DOHH2 (cell line): ENCODE data around the gene R3HDM2.
"Not testable (repeated sequence)": the region's sequence is repeated elsewhere in the genome, so short reads cannot be mapped to it uniquely, and the experiment has no call there.

ENCODE experiments used
- H3F3A ChIP-seq: fragments of 200-600 bp; sonication (generic), shearing (Covaris generic); 2 replicates; pipeline ENCODE4 v1.6.0; 2016; ENCODE audit warnings: antibody characterized with exemption, mild to moderate bottlenecking; ENCODE audit not compliant: control insufficient read depth, insufficient read depth
- H3K27ac ChIP-seq: fragments of 200-600 bp; sonication (generic); 2 replicates; pipeline ENCODE4 v1.5.1; 2014; ENCODE audit warnings: low read depth, mild to moderate bottlenecking, low read length, moderate library complexity
- H3K27me3 ChIP-seq: fragments of 200-600 bp; sonication (generic); 2 replicates; pipeline ENCODE4 v1.6.1; 2014; ENCODE audit warnings: mild to moderate bottlenecking, low read length, mixed read lengths; ENCODE audit not compliant: control insufficient read depth
- H3K36me3 ChIP-seq: fragments of 200-600 bp; sonication (generic); 2 replicates; pipeline ENCODE4 v1.6.1; 2014; ENCODE audit warnings: mild to moderate bottlenecking, low read length, moderate library complexity, mixed read lengths; ENCODE audit not compliant: control insufficient read depth
- H3K4me1 ChIP-seq: fragments of 200-600 bp; sonication (generic); 2 replicates; pipeline ENCODE4 v1.6.1; 2014; ENCODE audit warnings: mild to moderate bottlenecking, low read length, mixed read lengths; ENCODE audit not compliant: control insufficient read depth
- H3K4me2 ChIP-seq: fragments of 200-600 bp; sonication (generic); 2 replicates; pipeline ENCODE4 v1.6.0; 2014; ENCODE audit warnings: mild to moderate bottlenecking, low read length, moderate library complexity
- H3K4me3 ChIP-seq: fragments of 200-600 bp; sonication (generic); 2 replicates; pipeline ENCODE4 v1.5.1; 2014; ENCODE audit warnings: mild to moderate bottlenecking, low read length, mixed read lengths
- H3K79me2 ChIP-seq: fragments of 200-600 bp; sonication (generic); 2 replicates; pipeline ENCODE4 v1.6.1; 2014; ENCODE audit warnings: mild to moderate bottlenecking, low read length, mixed read lengths; ENCODE audit not compliant: control insufficient read depth
- H3K9me2 ChIP-seq: fragments of 200-600 bp; sonication (generic); replicated peaks from 2 replicates; pipeline ENCODE4 v1.6.1; 2014; ENCODE audit warnings: mild to moderate bottlenecking, low read length, mixed read lengths; ENCODE audit not compliant: control insufficient read depth
- H3K9me3 ChIP-seq: fragments of 200-600 bp; sonication (generic); 2 replicates; pipeline ENCODE4 v1.6.1; 2014; ENCODE audit warnings: antibody characterized with exemption, low read length, mixed read lengths; ENCODE audit not compliant: control insufficient read depth, insufficient read depth
- H4K20me1 ChIP-seq: fragments of 200-600 bp; sonication (generic); 2 replicates; pipeline ENCODE4 v1.6.0; 2014; ENCODE audit warnings: low read depth, mild to moderate bottlenecking, antibody characterized with exemption, low read length, moderate library complexity; ENCODE audit not compliant: control insufficient read depth, insufficient read depth
- EZH2phosphoT487 ChIP-seq: fragments of 200-600 bp; sonication (generic); IDR thresholded peaks from 2 replicates; pipeline ENCODE4 v1.6.1; 2017; ENCODE audit warnings: borderline replicate concordance, mild to moderate bottlenecking, antibody characterized with exemption, low read length, moderate library complexity, mixed read lengths
- TF ChIP-seq, protein P1 (sequence below): fragments of 200-600 bp; sonication (generic); IDR thresholded peaks from one replicate; pipeline ENCODE4 v1.5.1; 2014; ENCODE audit warnings: antibody characterized with exemption, mild to moderate bottlenecking, low read depth, low read length; ENCODE audit not compliant: poor library complexity, severe bottlenecking

Gene R3HDM2

DNA sequence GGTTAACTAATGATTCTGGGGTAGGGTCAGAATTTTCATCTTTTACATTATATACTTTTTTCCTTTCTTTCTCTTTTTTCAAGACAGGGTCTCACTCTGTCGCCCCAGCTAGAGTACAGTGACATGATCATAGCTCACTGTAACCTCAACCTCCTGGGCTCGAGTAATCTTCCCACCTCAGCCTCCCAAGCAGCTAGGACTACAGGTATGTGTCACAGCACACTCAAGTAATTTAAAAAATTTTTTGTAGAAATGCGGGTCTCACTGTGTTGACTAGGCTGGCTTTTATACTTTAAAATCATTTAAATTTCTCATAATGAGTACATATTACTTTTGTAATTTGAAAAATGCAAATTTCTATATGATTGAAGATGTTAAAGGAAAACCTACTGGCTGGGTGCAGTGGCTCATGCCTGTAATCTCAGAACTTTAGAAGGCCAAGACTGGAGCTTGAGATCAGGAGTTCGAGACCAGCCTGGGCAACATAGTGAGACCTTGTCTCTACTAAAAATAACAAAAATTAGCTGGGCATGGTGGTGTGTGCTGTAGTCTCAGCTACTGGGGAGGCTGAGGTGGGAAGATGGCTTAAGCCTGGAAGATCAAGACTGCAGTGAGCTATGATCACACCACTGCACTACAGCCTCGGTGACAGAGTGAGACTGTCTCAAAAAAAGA lies 25.7 kb downstream of the R3HDM2 start:
- no peaks in the 10 kb centered on the region for H3K27me3 ChIP-seq
- H3K27ac ChIP-seq = no peak overlapping the region
- no peaks in the 10 kb centered on the region for H3K9me2 ChIP-seq
- no peaks in the 10 kb centered on the region for H3K36me3 ChIP-seq
- 0 out of 2 replicates have a peak, but pooled peaks cover 4% of the 10 kb centered on the region for H3F3A ChIP-seq
- H3K4me3 ChIP-seq = no peak overlapping the region
- H3K4me2 ChIP-seq = no peak overlapping the region
- H3K4me1 ChIP-seq = no peaks in the 10 kb centered on the region
- no peak for TF ChIP-seq EZH2phosphoT487
- TF ChIP-seq, protein P1, sequence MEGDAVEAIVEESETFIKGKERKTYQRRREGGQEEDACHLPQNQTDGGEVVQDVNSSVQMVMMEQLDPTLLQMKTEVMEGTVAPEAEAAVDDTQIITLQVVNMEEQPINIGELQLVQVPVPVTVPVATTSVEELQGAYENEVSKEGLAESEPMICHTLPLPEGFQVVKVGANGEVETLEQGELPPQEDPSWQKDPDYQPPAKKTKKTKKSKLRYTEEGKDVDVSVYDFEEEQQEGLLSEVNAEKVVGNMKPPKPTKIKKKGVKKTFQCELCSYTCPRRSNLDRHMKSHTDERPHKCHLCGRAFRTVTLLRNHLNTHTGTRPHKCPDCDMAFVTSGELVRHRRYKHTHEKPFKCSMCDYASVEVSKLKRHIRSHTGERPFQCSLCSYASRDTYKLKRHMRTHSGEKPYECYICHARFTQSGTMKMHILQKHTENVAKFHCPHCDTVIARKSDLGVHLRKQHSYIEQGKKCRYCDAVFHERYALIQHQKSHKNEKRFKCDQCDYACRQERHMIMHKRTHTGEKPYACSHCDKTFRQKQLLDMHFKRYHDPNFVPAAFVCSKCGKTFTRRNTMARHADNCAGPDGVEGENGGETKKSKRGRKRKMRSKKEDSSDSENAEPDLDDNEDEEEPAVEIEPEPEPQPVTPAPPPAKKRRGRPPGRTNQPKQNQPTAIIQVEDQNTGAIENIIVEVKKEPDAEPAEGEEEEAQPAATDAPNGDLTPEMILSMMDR = no peak
- H4K20me1 ChIP-seq = no peaks in the 10 kb centered on the region
- peaks cover 40% of the 10 kb centered on the region for H3K79me2 ChIP-seq
- no peaks in the 10 kb centered on the region for H3K9me3 ChIP-seq

DNA sequence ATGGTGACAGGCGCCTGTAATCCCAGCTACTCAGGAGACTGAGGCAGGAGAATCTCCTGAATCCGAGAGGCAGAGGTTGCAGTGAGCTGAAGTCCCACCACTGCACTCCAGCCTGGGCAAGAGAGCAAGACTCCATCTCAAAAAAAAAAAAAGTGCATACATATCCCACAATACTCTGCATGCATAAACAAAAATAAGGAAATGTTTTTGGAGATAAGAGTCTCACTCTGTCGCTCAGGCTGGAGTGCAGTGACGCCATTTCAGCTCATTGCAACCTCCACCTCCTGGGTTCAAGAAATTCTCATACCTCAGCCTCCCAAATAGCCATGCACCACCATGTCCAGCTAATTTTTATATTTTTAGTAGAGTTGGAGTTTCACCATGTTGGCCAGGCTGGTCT lies 28.7 kb downstream of the R3HDM2 start:
- H3K27ac ChIP-seq, H4K20me1 ChIP-seq, H3K4me2 ChIP-seq, H3K27me3 ChIP-seq, H3F3A ChIP-seq, H3K36me3 ChIP-seq, H3K4me1 ChIP-seq, H3K4me3 ChIP-seq, H3K9me3 ChIP-seq, H3K9me2 ChIP-seq: not testable (repeated sequence)
- peaks cover 40% of the 10 kb centered on the region for H3K79me2 ChIP-seq

DNA sequence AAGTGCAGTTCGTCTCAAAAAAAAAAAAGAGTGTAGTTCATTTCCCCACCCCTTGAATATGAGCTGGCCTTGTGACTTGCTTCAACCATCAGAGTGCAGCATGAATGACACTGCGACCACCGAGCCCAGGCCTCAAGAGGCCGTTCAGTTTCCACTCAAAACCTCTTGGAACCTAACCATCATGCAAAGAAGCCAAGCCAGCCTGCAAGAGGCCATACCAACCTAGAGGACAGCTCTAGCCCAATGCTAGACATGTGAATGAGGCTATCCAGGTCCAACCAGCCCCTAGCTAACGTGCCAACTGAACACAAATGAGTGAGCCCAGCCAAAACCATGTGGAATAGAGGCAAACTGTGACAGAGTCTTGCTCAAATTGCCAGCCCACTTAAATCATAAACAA lies 29.7 kb downstream of the R3HDM2 start:
- Histone ChIP-seq H3K9me2 (no peaks in the 10 kb centered on the region), H3K4me2 (no peak overlapping the region), H3F3A (no peaks in the 10 kb centered on the region), H3K4me3 (no peak overlapping the region), H3K27ac (no peak overlapping the region), H4K20me1 (no peaks in the 10 kb centered on the region), H3K27me3 (no peaks in the 10 kb centered on the region), H3K9me3 (no peaks in the 10 kb centered on the region), H3K36me3 (no peaks in the 10 kb centered on the region), H3K4me1 (no peaks in the 10 kb centered on the region), H3K79me2 (peaks cover 34% of the 10 kb centered on the region)
- TF ChIP-seq, protein P1 = no peak
- TF ChIP-seq EZH2phosphoT487 = no peak

DNA sequence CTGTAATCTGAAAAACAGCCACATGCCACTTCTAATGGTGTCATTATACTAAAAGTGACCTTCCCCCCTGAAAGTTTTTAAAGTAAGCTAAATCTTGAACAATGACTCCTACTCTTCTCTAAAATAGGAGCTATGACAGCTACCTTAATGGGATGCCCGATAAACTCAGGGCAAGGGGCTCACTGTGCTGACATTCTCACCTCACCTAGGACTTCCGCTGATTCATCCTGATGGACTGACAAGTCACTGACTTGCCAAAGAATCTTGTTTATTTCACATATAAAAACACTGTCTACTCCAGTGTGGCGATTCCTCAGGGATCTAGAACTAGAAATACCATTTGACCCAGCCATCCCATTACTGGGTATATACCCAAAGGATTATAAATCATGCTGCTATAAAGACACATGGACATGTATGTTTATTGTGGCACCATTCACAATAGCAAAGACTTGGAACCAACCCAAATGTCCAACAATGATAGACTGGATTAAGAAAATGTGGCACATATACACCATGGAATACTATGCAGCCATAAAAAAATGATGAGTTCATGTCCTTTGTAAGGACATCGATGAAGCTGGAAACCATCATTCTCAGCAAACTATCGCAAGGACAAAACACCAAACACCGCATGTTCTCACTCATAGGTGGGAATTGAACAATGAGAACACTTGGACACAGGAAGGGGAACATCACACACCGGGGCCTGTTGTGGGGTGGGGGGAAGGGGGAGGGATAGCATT lies 31.0 kb downstream of the R3HDM2 start:
- not testable (repeated sequence) for H3K36me3 ChIP-seq, H3K27ac ChIP-seq, H3K4me3 ChIP-seq, H3F3A ChIP-seq, H3K4me1 ChIP-seq, H4K20me1 ChIP-seq, H3K9me2 ChIP-seq, H3K4me2 ChIP-seq, H3K9me3 ChIP-seq, H3K27me3 ChIP-seq
- H3K79me2 ChIP-seq = peaks cover 28% of the 10 kb centered on the region
